ENCODE data around the gene AMZ2.

DNA sequence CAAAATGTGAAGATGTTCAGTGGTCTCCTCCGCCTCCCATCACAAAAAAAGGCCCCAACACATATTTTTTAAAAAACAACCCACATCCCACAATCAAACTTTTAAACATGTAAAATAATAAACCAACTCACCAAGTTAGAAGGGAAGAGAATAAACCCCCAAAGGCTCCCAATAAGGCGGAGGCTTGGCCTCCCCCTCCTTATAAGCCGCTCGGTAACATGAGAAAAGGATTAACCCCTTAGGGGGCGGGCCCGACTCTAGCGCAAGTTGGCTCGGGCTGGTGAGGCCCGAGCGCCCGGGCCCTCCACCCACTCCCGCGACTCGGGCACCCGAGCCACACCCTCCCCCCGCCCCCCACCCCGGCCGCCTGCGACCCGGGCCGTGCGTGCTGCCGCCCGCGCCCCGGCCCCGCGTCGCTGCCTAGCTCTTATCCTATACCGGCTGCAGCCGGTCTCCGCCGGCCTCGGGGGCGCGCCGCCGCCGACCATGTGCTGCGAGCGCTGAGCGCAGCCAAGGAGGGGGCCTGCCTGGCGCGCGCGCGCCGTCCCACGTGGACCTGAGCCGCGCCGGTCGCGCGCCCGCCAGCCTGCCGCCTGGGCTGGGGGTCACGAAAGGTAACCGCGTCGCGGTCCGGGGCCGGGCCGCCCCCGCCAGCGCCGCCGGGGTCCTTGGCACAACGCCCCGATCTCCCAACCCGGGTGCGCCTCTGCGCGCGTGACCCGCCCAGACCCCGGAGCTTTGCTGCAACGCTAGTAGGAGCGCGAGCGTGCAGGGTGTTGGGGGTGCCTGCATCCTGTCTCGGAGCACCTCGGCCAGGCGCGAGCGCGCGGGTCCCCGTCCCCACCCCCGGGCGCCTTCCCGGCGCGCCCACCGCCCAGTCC is 43.4 kb downstream of the AMZ2 start, which contains the start of the genes ARSG and SLC16A6:
- TF ChIP-seq, protein P1, sequence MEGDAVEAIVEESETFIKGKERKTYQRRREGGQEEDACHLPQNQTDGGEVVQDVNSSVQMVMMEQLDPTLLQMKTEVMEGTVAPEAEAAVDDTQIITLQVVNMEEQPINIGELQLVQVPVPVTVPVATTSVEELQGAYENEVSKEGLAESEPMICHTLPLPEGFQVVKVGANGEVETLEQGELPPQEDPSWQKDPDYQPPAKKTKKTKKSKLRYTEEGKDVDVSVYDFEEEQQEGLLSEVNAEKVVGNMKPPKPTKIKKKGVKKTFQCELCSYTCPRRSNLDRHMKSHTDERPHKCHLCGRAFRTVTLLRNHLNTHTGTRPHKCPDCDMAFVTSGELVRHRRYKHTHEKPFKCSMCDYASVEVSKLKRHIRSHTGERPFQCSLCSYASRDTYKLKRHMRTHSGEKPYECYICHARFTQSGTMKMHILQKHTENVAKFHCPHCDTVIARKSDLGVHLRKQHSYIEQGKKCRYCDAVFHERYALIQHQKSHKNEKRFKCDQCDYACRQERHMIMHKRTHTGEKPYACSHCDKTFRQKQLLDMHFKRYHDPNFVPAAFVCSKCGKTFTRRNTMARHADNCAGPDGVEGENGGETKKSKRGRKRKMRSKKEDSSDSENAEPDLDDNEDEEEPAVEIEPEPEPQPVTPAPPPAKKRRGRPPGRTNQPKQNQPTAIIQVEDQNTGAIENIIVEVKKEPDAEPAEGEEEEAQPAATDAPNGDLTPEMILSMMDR (IDR thresholded peaks at IDR 0.05; ENCODE audit: low read depth, low read length) = no peak
- TF ChIP-seq EZH2phosphoT487 (IDR thresholded peaks at IDR 0.05; ENCODE audit: low read depth) = no peak

Data from OCI-LY3 (cell line).